ENCODE results near the gene DCAF7.

The DCAF7 gene

DNA sequence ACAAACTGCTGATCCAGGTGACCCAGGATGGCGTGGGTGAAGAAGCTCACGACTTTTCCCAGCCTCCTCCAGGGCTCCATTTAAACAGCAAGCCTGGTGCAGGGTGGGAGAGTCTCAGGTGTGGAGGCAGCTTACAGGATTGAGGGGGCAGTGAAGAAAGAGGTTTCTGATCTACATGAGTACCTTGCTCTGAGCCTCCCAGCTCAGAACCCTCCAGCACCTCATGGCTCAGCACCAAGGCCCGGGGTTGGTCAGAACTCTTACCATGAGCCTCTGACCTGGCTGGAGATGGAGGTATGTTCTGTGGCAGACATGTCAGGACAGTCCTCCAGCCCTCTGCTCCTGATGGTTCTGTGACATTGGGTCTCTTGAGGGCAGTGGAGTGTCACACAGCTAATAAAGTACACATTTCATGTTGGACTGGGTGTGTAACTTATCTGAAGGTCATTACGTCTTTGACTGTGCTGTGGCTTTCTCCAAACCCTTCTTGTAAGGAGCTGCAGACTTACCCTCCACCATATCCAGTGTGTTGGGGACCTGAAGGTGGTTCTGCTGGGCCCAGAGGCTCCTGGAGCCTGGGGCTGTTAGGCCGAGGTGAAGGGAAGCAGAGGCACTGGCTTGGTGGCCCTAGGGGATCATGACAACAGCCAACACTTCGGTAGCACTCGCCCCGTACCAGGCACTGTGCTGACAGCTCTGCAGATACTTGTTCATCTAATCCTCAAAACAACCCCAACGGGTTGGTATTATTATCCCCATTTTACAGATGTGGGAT lies 3.8 kb upstream of the DCAF7 start:
- DNase-seq, result no peak

DNA sequence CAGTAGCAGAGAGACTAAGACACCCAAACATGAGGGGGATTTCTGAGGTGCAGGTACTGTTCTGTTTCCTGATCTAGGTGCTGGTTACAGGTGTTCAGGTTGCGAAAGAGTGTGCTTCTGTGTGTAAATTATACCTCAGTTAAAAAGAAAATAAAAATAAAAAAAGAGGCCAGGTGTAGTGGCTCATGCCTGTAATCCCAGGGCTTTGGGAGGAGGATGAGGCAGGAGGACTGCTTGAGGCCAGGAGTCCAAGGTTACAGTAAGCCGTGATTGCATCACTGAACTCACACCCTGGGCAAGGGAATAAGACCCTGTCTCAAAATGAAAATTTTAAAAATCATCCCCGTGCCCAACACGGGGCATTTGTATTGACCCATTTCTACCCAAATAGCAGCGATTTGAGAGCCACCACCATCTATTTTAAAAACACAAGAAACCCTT lies 3.2 kb upstream of the DCAF7 start:
- DNase-seq, result no peak

DNA sequence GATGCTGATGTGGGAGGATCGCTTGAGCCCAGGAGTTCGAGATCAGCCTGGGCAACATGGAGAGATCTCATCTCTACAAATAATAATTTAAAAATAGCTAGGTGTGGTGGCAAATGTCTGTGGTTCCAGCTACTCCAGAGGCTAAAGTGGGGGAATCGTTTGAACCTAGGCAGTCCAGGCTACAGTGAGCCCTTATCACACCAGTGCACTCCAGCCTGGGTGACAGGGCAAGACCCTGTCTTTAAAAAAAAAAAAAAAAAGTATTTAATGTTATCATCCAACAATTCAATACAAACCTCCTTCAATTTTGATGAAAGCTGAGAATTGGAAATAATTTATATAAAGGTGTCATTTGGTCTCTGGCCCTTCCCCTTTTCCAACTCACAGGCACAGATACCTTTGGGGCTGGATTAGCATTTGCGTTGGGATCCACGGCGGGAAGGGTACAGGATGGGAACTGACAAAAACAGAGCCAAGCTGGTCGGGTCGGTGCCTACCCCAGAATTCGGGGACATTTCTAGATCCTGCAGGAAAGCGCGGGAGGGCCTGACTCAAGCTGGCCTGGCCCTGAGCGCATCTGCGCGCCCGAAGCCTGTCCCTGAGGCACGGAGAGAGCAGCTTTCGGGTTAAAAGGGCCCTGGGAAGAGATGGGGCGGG lies 860 bp upstream of the DCAF7 start:
- DNase-seq, result no peak

DNA sequence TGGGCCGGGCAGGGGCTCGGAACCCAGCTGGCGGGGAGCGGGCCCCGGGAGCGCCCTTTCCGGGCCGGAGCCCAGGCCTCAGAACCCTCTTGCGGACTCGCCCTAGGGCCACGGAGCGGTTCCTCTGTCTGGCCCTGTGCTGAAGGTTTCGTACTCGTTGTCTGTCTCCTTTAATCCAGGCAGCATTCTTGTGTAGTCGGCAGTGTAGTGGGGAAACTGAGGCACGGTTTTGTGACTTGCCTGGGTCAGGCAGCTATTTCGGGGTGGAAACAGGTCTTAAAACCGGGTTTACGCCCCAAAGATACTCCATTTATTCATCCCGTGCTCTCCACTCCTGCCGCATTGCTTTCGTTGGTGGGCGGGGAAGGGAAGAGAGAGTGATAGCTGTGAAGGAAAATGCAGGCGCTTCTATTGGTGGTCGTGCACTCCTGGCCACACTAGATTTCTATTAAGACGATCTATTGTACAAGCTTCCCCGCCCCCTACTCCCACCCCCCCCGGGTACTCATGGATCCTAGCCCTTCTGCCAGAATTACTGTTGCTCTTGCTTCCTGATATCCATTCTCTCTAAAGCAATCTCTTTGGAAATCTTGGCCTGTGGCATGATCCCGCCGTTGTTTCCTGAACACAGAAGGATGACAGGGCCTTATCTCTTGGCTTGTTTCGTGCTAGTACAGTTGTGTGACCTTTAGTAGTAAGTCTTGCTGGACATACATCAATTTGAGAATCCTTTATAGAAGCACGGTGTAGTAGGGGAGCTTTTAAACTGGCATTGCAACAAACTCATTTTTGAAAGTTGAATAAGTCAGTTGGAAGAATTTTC lies 751 bp downstream of the DCAF7 start:
- DNase-seq, result no peak

DNA sequence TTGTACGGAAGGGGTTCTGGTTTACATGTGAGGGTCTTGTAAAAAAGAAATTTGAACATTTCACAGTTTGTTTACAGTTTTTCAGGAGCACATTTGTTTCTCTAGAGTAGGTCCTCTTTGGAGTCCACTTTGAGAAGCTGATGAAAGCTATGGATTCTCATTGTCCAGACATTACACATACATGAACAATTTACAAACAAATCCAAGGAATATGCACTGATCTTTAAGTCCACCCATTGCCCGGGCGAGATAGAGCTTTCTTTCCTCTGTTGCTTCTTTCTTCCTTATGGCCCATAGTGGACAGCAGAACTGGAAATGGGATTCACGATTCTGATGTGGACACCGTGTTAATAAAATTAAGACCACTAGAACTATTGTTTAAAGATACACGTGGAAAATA lies 1.9 kb downstream of the DCAF7 start:
- no peak for DNase-seq

DNA sequence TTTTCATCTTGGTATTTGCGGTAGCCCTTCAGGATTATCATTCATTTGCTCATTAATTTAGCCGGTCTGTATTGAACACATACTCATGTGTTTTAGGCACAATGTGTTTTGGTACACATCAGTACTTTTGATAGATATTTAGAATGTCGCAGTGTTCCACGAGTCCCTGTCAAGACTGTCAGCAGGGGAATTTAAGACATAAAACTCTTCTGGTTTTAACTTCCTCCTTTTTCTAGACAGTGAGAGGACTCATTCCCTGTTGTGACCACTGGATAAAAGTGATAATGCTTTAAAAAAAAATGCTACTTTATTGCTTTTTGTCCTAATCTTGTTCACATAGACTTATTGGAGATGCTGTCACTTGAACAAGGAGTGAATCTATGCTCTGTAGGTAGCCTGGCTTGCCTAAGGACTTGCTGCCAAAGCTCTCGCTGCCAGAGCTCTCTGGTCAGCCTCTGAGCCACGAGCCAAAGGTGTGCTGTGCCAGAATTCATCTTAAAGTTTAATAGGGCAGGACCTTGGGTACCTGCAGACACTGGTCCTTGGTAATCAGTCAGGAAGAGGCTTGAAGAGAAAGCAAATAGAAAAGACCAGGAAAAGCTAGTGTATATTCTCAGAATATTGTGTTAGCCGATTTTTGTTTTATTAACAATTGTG lies 5.4 kb downstream of the DCAF7 start:
- DNase-seq, result no peak

DNA sequence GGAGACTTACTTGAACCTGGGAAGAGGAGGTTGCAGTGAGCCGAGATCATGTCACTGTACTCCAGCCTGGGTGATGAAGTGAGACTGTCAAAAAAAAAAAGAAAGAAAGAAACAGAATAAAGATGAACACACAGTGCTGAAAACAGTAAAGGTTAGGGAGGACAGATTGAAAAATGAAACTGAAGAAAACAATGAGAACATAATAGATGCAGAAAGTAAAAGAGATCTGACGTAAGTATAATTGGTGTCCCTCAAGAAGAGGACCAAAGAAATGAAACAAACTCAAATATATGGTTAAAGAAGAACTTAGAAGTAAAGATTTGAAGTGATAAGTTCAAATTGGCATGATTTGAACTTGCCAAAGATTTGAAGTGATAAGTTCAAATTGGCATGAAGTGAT lies 7.1 kb downstream of the DCAF7 start:
- no peak for DNase-seq

DNA sequence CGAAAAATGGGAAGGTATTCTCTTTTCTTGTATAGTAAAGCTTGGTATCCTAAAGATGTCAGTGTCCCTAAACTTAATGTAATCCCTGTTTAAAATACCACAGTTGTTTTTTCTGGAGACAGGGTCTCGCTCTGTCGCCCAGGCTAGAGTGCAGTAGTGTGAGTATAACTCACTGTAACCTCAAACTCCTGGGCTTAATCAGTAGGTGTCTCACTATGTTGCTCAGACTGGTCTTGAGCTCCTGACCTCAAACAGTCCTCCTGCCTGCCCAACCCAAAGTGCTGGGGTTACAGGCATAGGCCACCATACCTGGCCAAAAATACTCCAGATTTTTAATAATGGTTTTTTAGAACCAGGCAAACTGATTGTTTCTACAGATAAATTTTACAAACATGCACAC lies 8.2 kb downstream of the DCAF7 start:
- no peak for DNase-seq

DNA sequence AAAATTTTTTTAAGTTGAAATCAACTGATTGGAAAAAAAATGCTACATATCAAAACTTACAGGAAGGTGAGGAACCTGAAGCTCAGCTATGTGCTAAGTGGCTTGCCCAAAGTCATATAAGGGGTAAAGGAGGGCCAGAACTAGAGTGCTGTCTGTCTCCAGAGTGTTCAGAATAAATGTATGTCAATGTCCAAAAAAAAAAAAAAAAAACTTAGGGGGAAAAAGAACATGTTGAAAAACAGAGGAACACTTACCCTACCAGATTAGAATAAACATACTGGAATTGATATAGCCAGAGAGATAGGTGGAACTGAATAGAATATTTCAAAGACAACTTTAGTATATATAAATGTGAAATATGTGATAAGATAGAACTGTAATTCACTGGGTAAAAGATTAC lies 11.5 kb downstream of the DCAF7 start:
- no peak for DNase-seq

DNA sequence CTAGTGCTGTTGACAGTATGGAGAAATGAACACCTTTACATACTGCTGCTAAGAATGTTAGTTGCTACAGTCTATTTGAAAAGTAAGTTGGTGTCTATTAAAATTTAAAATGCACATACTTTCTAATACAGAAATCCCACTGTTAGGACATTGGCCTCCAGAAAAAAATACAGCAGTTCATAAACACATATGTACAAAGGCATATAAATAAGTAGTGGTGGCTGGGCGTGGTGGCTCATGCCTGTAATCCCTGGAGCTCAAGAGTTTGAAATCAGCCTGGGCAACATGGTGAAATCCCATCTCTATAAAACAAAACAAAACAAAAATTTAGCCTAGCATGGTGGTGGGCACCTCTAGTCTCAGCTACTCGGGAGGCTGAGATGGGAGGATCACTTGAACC lies 13.1 kb downstream of the DCAF7 start:
- DNase-seq, result no peak

DNA sequence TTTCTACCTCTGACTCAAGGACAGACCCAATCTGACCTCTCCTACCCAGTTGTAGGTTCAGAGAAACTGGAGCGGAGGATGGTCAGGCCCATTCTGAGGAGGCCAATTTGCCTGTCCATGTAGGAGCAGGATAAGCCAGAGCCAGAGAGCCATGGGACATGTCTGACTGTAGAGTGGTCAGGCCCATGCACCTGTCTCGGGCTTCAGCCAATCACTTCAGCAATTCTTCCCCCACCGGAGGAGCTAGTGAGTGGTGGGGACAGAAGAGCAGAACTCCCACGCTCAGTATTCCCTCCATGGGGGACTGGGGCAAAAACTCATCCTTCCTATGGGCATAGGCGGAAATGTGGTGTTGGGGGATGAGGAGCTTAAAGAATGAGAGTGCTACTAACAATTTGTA lies 14.3 kb downstream of the DCAF7 start:
- no peak for DNase-seq

DNA sequence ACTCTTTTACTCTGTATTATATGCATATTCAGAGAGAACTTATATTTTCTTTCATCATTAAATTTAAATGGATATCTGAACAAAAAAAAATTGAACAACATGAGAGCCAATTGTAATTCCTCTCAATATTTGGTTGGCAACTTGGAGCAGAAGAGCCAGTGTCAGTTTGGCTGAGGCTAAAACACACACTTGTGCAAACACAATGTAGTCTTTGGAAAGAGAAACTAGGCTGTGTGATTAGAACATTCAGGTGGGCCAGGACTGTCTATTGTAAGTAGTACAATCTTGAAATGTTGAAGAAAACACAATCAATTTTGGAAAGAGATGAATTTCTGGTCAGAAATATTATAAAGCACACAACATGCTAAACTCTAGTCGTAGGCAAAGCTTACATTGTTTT lies 17.0 kb downstream of the DCAF7 start:
- DNase-seq, result no peak

DNA sequence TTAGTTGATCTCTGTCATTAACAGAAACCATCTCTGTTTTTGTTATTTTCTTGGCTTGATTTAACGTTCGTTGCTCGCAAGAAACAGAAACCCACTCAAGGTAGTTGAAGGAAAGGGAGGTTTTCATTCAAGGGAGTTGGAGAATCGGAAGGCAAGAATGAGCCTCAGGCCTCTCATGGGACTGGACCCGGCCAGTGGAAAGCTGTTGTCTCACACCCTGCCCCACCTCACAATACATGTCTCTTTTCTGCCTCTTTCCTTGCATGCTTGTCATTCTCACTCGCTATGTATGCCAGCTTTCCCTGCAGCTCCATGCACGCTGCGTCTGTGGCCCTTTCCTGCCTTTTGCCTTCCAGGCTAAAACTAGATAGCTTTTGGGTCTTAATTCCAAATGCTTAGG lies 18.3 kb downstream of the DCAF7 start:
- DNase-seq, result no peak

DNA sequence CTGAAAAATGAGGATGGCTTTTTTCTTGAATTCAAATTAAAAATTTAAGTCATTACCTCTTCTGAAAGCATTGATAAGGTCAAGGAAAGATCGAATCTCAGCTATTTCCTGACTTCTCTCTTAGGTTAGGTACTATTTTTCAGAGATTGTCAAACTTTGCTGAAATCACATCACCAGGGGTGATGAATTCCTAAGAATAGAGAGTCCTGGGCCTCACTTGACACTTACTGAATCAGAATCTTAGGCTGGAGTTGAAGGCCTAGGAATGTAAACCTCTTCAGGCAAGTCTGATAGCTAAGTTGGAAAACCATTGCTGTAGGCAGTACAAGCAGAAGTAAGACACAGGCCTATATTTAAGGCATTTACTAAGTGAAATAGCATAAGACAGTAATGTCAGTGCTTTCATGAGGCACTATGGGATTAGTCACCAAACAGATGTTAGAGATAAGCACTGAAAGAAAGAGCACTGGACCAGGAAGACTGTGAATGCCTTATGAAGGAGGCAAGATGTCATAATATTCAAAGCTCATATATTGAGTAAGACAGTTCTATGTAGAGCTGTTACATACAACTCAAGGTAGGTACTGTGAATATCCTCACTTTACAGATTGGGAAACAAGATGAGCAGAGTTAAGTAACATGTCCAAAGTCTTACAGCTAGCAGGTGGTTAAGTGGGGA lies 21.5 kb downstream of the DCAF7 start:
- no peak for DNase-seq

DNA sequence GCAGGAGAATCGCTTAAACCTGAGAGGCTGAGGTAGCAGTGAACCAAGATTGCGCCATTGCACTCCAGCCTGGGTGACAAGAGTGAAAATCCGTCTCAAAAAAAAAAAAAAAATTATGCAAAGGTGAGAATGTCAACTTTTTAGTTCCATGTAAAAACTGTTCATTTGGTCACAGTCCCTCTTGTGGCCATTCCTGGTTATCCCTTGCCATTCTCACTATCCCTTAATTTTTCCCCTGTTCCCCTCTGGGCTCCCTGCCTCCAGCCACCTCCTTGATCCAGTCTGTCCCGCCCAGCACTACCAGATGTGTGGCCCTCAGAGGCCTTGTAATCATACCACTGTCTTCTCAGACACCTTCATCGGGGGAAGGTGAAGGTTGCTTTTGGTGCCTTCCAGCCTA lies 23.4 kb downstream of the DCAF7 start:
- DNase-seq, result no peak

DNA sequence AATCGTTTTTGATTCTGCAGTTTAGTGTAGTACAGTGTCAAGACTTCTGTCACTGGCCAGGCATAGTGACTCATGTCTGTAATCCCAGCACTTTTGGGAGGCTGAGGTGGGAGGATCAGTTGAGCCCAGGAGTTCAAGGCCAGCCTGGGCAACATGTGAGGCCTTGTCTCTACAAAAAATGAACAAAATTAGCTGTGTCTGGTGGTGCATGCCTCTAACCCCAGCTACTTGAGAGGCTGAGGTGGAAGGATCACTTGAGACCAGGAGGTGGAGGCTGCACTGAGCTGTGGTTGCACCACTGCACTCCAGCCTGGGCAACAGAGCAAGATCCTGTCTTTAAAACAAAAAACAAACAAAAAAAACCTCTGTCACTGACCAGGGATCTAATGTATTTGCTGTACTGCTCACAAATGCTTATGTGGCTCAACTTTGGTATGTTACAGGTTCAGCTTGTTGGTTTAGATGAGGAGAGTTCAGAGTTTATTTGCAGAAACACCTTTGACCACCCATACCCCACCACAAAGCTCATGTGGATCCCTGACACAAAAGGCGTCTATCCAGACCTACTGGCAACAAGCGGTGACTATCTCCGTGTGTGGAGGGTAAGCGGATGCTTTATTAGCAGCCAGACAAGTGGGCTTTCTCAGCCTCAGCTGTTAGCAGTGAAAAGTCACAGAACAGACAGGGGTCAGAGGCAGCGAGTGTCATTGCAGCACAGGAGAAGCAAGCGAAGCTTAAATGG lies 27.9 kb downstream of the DCAF7 start:
- DNase-seq, result no peak

DNA sequence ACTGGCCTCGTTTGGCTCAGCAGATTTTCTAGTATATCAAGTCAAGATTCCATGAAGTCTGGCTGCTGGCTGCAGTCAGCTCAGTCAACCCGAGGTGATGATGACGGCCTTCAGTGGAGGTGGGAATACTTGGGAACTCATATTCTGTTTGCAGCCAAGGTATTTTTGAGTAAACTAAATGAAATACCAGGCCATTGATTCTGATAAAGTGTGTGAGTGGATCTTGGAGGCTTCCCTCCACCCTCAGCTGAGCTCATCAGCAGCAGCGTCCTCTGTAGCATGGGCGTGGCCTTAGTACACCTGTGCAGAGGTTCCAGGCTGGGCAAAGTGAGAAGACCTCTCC lies 28.5 kb downstream of the DCAF7 start:
- no peak for DNase-seq

DNA sequence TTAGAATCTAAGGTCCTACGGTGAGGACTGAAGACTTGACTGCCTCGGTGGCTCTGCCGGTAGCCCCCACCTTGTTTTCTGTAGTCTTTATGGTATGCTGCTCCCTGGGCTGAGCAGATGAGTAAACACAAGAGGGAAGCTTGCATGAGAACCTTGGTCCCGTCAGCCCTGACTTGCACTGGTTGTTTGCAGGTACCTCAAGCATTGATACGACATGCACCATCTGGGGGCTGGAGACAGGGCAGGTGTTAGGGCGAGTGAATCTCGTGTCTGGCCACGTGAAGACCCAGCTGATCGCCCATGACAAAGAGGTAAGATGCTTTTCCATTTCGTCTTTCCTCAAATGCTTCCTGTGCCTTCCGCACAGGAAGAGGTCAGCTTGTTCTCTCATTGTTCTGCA lies 29.4 kb downstream of the DCAF7 start:
- DNase-seq, result no peak

DNA sequence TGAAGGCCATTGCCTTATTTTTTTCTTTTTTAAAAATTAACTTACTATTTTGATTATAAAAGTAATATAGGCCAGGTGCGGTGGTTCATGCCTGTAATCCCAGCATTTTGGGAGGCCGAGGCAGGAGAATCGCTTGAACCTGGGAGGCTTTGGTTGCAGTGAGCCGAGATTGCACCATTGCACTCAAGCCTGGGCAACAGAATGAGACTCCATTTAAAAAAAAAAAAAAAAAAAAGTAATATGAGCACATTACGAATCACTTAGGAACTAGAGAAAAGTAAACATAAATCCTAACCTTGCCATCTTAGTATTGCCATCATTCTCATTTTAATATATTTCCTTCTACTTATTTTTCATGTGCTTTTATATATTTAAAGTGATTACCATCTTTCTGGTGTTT lies 37.5 kb downstream of the DCAF7 start:
- DNase-seq, result no peak

DNA sequence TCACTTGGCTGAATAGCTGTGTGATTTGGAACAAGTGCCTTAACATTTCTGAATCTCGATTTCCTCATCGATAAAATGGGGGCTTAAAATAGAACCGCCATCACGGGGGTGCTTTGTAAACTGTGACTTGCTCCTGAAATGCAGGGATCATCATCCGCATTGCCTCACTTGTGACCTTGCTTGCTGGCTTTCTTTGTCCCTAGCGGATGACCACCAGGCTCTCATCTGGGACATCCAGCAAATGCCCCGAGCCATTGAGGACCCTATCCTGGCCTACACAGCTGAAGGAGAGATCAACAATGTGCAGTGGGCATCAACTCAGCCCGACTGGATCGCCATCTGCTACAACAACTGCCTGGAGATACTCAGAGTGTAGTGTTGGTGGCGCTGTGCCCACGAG lies 38.5 kb downstream of the DCAF7 start:
- DNase-seq, result no peak

DNA sequence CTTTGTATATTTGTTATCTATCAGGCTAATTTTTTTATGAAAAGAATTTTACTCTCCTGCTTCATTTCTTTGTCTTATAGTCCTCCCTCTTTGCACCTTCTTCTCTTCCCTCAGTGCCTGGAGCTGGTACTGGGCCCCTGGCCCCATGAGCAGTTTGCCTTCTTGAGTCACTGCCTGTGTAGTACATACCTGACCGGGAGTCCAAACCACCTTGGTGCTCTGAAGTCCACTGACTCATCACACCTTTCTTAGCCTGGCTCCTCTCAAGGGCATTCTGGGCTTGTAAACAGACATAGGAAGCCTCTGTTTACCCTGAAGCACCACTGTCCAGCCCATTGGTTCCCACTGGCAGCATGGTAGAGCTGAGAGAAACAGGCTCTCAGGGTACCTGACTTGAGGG lies 39.4 kb downstream of the DCAF7 start:
- DNase-seq, result no peak

DNA sequence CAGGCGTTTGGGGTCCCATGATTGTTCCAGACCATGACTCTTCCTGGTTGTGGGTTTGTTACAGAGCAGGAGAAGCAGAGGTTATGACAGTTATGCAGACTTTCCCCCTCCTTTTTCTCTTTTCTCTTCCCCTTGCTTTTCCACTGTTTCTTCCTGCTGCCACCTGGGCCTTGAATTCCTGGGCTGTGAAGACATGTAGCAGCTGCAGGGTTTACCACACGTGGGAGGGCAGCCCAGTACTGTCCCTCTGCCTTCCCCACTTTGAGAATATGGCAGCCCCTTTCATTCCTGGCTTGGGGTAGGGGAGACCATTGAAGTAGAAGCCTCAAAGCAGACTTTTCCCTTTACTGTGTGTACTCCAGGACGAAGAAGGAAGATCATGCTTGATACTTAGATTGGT lies 42.5 kb downstream of the DCAF7 start:
- no peak for DNase-seq

Measured in NCI-H1048 (cell line).